GM12872 (cell line): Measurements from ENCODE around the gene NFATC3.

ENCODE experiments used
- CTCF ChIP-seq: IDR thresholded peaks from 3 replicates; pipeline ENCODE4 v1.5.1; 2011; ENCODE audit warnings: low read depth, mild to moderate bottlenecking, low read length, moderate library complexity; ENCODE audit not compliant: insufficient read depth

NFATC3 gene

GRCh38 chr16:68233835-68234187 lies 148.6 kb downstream of the NFATC3 start:
- TF ChIP-seq CTCF, result no peak

GRCh38 chr16:68234188-68235107 lies 149.3 kb downstream of the NFATC3 start:
- no peak for TF ChIP-seq CTCF

GRCh38 chr16:68235108-68235886 lies 150.1 kb downstream of the NFATC3 start:
- TF ChIP-seq CTCF, result no peak

- TF ChIP-seq CTCF, result no peak
These were observed 150.6 kb downstream of the NFATC3 start, which contains the start of gene ESRP2 for GRCh38 chr16:68235887-68236136. ESRP2 (minus strand) TSS chr16:68236127; CDS start chr16:68236045, 82 bp downstream.

- no peak for TF ChIP-seq CTCF
These were observed 151.1 kb downstream of the NFATC3 start for GRCh38 chr16:68236137-68236825.

GRCh38 chr16:68236826-68237242 lies 151.7 kb downstream of the NFATC3 start:
- TF ChIP-seq CTCF, result no peak
